Stomach smooth muscle (tissue), 2 donors: ENCODE results near the gene PRKACB.

ENCODE experiments used
- H3K27ac ChIP-seq: one replicate; pipeline ENCODE4 v1.7.0; 2013; ENCODE audit warnings: mild to moderate bottlenecking, low read length, inconsistent platforms
- H3K27me3 ChIP-seq, 2 donors: one replicate each; pipeline ENCODE4 v1.7.0; 2013; ENCODE audit warnings: low read length in 2 of 2; ENCODE audit not compliant: insufficient read depth in 2 of 2, control insufficient read depth in 1 of 2
- H3K36me3 ChIP-seq, 2 donors: one replicate each; pipeline ENCODE4 v1.7.0; 2013; ENCODE audit warnings: low read length in 2 of 2; ENCODE audit not compliant: control insufficient read depth in 2 of 2, insufficient read depth in 2 of 2
- H3K4me1 ChIP-seq: one replicate; pipeline ENCODE4 v1.7.0; 2013; ENCODE audit warnings: low read length; ENCODE audit not compliant: control insufficient read depth, insufficient read depth
- H3K4me3 ChIP-seq, 2 donors: one replicate each; pipeline ENCODE4 v1.7.0; 2013; ENCODE audit warnings: low read length in 2 of 2
- H3K9ac ChIP-seq, 2 donors: one replicate each; pipeline ENCODE4 v1.7.0; 2013; ENCODE audit warnings: low read length in 2 of 2, mild to moderate bottlenecking in 1 of 2
- H3K9me3 ChIP-seq, 2 donors: one replicate each; pipeline ENCODE4 v1.7.0; 2013; ENCODE audit warnings: low read length in 2 of 2; ENCODE audit not compliant: control insufficient read depth in 2 of 2
- donor health status: healthy.
- donor health status: Pancreatic carcinoma.

The PRKACB gene

DNA sequence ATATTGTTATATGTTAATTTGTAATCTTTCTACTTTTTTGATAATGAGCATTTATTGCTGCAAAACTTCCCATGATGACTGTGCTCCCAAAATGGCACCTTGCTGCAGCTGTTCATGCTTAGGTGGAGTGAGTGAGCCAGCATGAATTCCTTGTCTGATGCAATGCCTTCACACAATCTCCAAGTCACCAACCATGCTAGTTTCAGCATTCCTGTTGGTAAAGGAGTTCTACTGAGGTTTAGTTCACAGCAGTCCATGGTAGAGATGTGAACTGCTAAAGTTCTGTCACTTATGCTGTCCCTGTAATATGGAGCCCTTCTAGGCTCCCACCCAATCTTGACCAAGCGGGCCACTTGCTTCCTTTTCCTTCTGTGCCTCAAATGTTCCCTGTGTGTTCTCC, 26.2 kb upstream of the PRKACB start:
- Histone ChIP-seq H3K9me3 (no peaks in the 10 kb centered on the region), H3K27ac (no peak overlapping the region), H3K4me1 (no peaks in the 10 kb centered on the region), H3K4me3 (no peak overlapping the region), H3K27me3 (no peaks in the 10 kb centered on the region), H3K9ac (no peak overlapping the region), H3K36me3 (no peaks in the 10 kb centered on the region)

DNA sequence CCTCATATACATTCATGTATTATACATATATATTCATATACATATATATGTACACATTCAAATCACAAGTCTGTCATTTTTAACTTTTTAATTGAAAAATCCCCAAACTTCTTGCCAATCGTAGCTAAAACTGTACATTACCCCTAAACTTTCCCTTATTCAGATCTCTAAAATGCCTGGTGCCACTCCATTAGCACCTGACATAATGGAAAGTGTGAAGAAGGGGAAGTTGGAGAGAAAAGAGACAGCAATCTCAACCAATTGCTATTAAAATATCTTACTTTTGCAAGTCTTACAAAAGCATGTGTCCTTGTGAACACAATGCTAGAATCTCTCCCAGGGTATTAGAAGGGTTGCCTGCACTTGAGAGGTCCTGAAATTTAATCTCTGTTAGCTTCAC, 22.7 kb upstream of the PRKACB start:
- Histone ChIP-seq H3K4me3 (no peak overlapping the region), H3K4me1 (no peaks in the 10 kb centered on the region), H3K27ac (no peak overlapping the region), H3K9ac (no peak overlapping the region), H3K36me3 (no peaks in the 10 kb centered on the region), H3K27me3 (no peaks in the 10 kb centered on the region), H3K9me3 (no peaks in the 10 kb centered on the region)

DNA sequence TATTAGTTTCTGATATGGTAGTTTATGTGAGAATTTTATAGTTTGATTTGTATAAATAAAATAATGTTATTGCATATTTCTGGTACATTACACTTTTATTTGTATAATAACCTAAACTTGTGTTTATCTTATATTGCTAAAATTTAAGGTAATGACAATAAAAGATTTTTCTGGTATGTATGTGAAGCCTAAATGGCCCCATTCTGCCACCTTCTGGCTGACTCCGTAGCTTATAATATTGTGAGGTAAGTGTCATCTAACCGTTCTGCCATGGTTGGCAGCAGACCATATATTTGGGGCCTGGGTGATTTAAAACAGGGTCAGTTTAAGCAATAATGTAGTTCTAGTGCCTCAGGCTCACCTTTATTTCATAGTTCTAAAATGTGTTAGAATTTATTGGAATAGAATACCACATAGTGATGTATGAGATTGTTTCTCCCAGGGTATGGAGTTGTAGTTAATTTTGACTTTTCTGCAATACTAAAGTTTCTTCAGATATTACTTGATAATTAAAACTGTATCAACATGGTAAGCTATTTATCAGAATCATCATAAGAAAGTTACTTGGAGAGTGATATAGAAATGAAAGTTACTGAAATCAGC, 21.2 kb upstream of the PRKACB start:
- no peaks in the 10 kb centered on the region for H3K27me3 ChIP-seq
- no peaks in the 10 kb centered on the region for H3K36me3 ChIP-seq
- H3K9ac ChIP-seq: no peak overlapping the region
- H3K4me1 ChIP-seq: no peaks in the 10 kb centered on the region
- H3K9me3 ChIP-seq: no peaks in the 10 kb centered on the region
- no peak overlapping the region for H3K27ac ChIP-seq
- H3K4me3 ChIP-seq: no peak overlapping the region

DNA sequence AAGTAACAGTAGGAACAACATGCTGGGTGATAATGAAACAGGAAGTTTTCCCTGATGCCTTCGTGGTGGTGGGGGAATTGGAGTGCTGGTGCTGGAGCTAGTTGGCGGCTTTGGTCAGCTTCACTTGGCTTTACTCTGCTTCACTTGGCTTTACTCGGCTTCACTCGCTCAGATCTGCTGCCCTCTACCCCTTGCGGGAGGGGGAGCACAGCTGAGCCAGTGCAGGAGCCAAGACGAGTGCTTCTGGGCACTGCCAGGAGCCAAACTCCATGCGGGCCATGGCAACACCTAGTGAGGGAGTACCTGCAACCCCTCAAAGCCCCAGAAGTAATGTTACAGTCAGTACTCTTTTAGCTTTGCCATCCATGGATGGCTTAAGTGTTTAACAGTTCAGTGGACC, 10.6 kb upstream of the PRKACB start:
- Histone ChIP-seq H3K9me3 (no peaks in the 10 kb centered on the region), H3K36me3 (no peaks in the 10 kb centered on the region), H3K4me1 (no peaks in the 10 kb centered on the region), H3K27me3 (no peaks in the 10 kb centered on the region), H3K9ac (no peak overlapping the region), H3K4me3 (no peak overlapping the region), H3K27ac (no peak overlapping the region)

DNA sequence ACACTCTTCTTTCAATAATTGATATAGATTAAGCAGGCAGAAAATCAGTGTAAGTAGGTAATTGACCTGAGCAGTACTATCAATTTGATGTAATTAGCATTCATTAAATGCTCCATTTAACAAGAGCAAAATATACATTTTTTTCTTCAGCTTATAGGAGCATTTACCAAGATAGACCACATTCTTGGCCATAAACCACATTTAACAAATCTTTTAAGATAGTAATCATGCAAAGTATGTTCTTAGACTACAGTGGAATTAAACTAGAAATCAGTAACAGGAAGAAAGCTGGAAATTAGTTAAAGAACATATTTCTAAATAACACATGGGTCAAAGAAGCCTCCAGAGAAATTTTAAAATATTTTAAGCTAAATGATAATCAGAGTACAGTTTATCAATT, 8.7 kb upstream of the PRKACB start:
- no peaks in the 10 kb centered on the region for H3K9me3 ChIP-seq
- H3K27me3 ChIP-seq: no peaks in the 10 kb centered on the region
- H3K27ac ChIP-seq: no peak overlapping the region
- no peaks in the 10 kb centered on the region for H3K4me1 ChIP-seq
- no peak overlapping the region for H3K9ac ChIP-seq
- H3K36me3 ChIP-seq: no peaks in the 10 kb centered on the region
- no peak overlapping the region for H3K4me3 ChIP-seq

DNA sequence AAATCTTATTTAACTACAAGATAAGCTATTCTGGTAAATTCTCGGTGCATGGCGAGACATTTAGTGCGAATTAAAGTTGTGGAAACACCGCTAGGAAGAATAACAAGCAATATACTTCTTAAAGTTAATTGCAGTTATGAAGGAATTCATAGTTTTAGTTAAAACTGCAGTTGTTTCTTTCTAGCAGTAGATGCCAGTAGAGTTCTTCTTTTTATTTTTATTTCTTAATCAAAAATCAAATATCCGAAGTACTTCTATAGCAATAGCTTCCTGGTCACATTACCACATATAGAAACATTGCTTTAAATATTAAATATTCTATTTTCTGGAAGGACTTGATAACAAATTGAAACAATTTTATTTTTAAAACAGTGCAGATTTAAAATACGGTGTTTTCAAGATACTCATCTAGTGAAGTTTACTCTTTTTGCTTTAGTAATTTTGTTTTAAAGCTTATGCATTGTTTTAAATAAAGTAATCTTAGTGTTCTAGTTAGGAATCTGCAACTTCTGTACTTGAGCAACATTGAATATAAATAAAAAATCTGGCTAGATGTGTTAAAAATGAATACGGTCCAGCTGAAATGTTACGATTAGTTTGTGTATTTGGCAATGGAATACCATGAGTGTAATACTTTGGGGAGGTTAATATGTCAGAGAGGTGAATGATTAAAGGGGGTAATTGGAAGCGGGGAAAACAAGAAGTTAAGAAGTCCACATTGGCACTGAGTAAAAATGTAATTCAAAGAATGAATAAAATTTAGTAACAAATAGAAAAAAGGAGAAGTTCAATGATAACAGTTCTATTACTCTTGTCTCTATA, 2.7 kb upstream of the PRKACB start:
- Histone ChIP-seq H3K9me3 (no peaks in the 10 kb centered on the region), H3K27me3 (no peaks in the 10 kb centered on the region), H3K27ac (no peak overlapping the region), H3K4me3 (no peak overlapping the region), H3K4me1 (no peaks in the 10 kb centered on the region), H3K36me3 (no peaks in the 10 kb centered on the region), H3K9ac (no peak overlapping the region)

DNA sequence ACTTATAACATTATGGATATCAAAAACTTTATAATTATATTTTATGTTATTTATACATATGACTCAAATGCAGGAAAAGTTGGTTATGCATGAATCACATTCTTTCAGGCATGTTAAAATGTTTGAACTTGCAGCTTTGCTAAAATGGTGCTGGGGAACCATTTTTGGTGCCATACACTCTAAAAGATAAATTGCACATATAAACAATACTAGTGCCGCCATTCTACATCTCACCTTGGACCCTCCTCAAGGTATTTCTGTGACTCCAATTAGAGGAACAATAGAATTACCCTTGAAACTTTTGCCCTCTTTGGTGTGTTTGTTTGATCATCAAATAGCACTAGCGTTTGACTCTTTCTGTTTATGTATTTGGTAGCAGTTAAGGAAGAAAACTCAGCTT, 997 bp downstream of the PRKACB start:
- Histone ChIP-seq H3K36me3 (no peaks in the 10 kb centered on the region), H3K27ac (no peak overlapping the region), H3K9me3 (no peaks in the 10 kb centered on the region), H3K4me1 (no peaks in the 10 kb centered on the region), H3K4me3 (no peak overlapping the region), H3K27me3 (no peaks in the 10 kb centered on the region), H3K9ac (no peak overlapping the region)

DNA sequence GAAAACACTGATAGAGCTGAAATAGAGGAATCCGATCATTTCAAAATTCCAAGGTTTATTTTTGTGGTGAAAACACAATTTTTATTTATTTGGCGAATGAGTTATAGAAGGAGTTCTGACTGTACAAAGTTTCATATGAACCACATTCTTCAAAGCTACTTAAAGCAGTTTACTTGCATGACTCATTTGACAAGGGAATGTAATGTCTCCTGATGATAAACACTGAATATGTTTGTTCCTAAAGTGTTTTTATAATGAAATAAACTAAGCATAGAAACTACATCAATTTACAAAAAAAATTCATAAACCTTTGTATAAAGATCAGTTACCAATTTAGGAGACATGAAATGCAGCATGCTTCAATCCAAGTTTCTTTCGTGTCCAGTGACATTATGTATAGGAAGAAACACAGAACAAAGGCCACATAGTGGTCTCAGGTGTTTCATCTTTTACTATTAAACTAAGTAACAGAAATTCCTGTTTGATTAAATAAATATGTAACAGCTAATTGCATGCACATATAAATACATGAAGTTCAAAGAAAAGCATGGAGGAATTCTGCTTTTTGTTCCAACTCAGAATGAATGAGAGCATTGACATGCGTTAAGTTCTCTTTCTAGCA, 2.5 kb downstream of the PRKACB start:
- Histone ChIP-seq H3K27me3 (no peaks in the 10 kb centered on the region), H3K36me3 (no peaks in the 10 kb centered on the region), H3K9me3 (no peaks in the 10 kb centered on the region), H3K4me3 (no peak overlapping the region), H3K4me1 (no peaks in the 10 kb centered on the region), H3K9ac (no peak overlapping the region), H3K27ac (no peak overlapping the region)

DNA sequence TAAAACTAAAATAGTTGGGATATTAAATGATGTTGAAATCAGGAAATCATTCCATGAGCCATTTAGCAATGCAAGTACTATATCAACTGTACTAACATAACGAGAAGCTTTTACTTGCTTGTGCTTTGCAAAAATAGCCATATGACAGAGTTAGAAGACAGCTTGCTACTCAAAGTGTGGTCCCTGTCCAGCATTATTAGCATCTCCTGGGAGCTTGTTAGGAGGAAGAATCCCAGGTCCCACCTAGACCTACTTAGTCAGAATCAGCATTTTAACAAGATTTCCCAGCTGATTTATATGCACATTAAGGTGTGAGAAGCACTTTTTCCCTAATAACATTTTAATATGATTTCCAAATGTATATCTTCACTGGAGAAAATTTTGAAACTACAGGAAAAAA, 4.7 kb downstream of the PRKACB start:
- H3K27me3 ChIP-seq: no peaks in the 10 kb centered on the region
- H3K9me3 ChIP-seq: no peaks in the 10 kb centered on the region
- no peak overlapping the region for H3K9ac ChIP-seq
- no peaks in the 10 kb centered on the region for H3K36me3 ChIP-seq
- H3K4me1 ChIP-seq: no peaks in the 10 kb centered on the region
- no peak overlapping the region for H3K4me3 ChIP-seq
- no peak overlapping the region for H3K27ac ChIP-seq

DNA sequence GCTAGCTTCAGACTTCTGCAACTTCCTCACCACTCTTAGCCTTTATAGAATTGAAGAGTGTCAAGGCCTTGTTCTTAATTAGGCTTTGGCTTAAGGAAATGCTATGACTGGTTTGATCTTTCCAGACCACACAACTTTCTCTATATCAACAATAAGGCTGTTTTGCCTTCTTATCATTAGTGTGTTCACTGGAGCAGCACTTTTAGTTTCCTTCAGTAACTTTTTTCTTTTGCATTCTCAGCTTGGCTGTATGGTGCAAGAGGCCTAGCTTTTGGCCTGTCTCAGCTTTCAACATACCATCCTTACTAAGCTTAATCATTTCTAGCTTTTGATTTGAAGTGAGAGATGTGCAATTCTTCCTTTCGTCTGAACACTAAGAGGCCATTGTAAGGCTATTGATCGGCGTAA, 8.6 kb downstream of the PRKACB start:
- no peaks in the 10 kb centered on the region for H3K36me3 ChIP-seq
- H3K27me3 ChIP-seq: no peaks in the 10 kb centered on the region
- no peak overlapping the region for H3K27ac ChIP-seq
- no peak overlapping the region for H3K4me3 ChIP-seq
- no peaks in the 10 kb centered on the region for H3K9me3 ChIP-seq
- H3K9ac ChIP-seq: no peak overlapping the region
- no peaks in the 10 kb centered on the region for H3K4me1 ChIP-seq

DNA sequence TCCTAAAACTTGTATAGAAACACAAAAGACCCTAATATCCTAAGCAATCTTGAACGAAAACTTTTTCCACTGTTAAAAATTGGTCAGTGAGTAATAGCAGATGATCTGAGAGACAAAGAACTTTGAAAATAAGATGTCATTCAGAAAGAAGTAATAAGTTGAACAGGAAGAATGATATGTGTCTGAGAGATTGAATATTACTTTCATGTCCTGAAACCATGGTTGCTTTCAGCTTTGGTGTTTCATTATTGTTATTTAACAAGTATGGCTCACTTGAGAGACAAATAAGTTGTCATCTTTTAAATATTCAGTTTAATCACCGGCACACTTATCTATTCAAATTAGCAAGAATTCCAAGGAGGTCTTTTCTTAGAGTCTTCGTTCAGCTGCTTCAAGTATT, 11.4 kb downstream of the PRKACB start:
- H3K9ac ChIP-seq: no peak overlapping the region

More for the DNA sequence above, 11.4 kb downstream of the PRKACB start:
- Histone ChIP-seq H3K27me3 (no peaks in the 10 kb centered on the region), H3K4me1 (no peaks in the 10 kb centered on the region), H3K4me3 (no peak overlapping the region), H3K27ac (no peak overlapping the region), H3K36me3 (no peaks in the 10 kb centered on the region), H3K9me3 (no peaks in the 10 kb centered on the region)
